ENCODE data around the gene TMEM132E.

DNA sequence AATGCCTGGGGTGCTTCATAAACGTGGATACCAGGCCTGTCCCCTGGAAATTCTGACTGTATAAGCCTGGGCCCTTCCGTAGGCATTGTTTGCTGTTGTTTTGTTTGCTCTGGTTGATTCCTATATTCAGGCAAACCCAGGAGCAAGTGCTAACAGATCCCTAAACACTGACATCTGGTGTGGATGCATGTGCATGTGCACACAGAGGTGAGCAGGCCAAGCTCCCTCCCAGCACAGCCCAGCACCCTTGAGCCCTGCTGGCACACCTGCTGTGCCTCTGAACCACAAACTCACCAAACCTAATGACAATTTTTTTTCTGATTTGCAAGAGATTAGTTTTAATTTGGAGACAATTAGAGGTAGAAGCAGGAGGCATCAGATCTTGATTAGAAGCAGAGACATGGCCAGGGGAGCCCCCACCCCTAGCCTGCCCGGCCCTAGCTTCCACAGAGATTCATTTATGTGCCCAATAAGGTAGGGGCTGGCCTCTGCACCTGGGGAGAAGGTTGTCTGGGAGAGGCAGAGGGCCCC lies 40.4 kb downstream of the TMEM132E start:
- TF ChIP-seq, protein P1, sequence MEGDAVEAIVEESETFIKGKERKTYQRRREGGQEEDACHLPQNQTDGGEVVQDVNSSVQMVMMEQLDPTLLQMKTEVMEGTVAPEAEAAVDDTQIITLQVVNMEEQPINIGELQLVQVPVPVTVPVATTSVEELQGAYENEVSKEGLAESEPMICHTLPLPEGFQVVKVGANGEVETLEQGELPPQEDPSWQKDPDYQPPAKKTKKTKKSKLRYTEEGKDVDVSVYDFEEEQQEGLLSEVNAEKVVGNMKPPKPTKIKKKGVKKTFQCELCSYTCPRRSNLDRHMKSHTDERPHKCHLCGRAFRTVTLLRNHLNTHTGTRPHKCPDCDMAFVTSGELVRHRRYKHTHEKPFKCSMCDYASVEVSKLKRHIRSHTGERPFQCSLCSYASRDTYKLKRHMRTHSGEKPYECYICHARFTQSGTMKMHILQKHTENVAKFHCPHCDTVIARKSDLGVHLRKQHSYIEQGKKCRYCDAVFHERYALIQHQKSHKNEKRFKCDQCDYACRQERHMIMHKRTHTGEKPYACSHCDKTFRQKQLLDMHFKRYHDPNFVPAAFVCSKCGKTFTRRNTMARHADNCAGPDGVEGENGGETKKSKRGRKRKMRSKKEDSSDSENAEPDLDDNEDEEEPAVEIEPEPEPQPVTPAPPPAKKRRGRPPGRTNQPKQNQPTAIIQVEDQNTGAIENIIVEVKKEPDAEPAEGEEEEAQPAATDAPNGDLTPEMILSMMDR (IDR thresholded peaks at IDR 0.05; ENCODE audit: low read length) = no peak
- TF ChIP-seq EZH2 (IDR thresholded peaks at IDR 0.05; ENCODE audit: borderline replicate concordance, low read length) = no peak
